ENCODE results near the gene CLNK.

DNA sequence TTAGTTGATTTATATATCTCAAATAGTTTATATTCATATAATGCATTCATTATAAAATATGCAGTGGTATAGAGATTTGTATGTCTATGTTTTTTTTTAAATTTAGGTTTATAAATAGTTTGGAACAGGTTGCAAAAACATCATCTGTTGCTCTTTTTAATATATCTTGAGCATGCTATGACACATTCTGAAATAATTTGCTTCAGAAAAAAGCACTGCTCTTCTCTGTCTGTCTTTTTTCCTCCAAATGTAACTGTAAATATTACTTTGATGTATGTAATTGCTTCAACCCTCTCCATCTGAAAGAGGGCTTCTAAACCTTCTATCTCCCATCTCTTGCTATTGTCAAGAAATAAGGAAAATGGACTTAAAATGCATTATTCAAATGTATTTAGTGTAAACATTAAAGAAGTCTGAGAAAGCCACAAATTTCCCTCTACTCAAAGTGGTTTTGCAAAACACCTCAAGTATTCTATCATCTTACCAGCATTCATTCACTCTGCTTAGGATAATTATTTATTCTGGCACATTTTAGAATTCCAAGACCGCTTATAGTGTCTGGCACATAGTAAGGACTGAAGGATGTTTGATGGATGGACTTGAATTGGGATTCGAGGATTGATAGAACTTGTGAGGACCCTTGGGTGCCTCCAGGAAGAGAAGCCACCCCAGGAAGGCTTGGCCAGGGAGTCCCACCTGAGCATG lies 87.8 kb downstream of the CLNK start:
- TF ChIP-seq, protein P1, sequence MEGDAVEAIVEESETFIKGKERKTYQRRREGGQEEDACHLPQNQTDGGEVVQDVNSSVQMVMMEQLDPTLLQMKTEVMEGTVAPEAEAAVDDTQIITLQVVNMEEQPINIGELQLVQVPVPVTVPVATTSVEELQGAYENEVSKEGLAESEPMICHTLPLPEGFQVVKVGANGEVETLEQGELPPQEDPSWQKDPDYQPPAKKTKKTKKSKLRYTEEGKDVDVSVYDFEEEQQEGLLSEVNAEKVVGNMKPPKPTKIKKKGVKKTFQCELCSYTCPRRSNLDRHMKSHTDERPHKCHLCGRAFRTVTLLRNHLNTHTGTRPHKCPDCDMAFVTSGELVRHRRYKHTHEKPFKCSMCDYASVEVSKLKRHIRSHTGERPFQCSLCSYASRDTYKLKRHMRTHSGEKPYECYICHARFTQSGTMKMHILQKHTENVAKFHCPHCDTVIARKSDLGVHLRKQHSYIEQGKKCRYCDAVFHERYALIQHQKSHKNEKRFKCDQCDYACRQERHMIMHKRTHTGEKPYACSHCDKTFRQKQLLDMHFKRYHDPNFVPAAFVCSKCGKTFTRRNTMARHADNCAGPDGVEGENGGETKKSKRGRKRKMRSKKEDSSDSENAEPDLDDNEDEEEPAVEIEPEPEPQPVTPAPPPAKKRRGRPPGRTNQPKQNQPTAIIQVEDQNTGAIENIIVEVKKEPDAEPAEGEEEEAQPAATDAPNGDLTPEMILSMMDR (IDR thresholded peaks at IDR 0.05; ENCODE audit: low read depth, low read length, poor library complexity, severe bottlenecking) = no peak
- no peak for TF ChIP-seq EZH2phosphoT487 (IDR thresholded peaks at IDR 0.05; ENCODE audit: borderline replicate concordance, low read length)

All from DOHH2 (cell line).